Colonic mucosa (tissue), 4 donors: ENCODE results near the gene ADGRB3. TPM values are rescaled to one million over a fixed set of nuclear protein-coding genes. Genes with fewer than 3 reads are reported as not detected.

ENCODE experiments used
- DNase-seq: peaks from one replicate; pipeline ENCODE4 v3.0.0-alpha.2; 2020
- H3K27ac ChIP-seq: fragments of 200-600 bp; one replicate; pipeline ENCODE4 v1.8.0; 2021
- H3K27me3 ChIP-seq: fragments of 200-600 bp; one replicate; pipeline ENCODE4 v1.8.0; 2021
- H3K36me3 ChIP-seq: fragments of 200-600 bp; one replicate; pipeline ENCODE4 v1.8.0; 2021
- H3K4me1 ChIP-seq: fragments of 200-600 bp; one replicate; pipeline ENCODE4 v1.8.0; 2021; ENCODE audit warnings: mild to moderate bottlenecking
- H3K4me3 ChIP-seq: fragments of 200-600 bp; one replicate; pipeline ENCODE4 v1.8.0; 2021
- H3K9ac ChIP-seq, 2 donors: one replicate each; pipeline ENCODE4 v1.7.0; 2013; ENCODE audit warnings: control low read depth in 2 of 2, low read depth in 2 of 2, low read length in 2 of 2
- H3K9me3 ChIP-seq: fragments of 200-600 bp; one replicate; pipeline ENCODE4 v1.8.0; 2021
- CTCF ChIP-seq: fragments of 200-600 bp; IDR thresholded peaks from one replicate; pipeline ENCODE4 v1.8.0; 2022; ENCODE audit warnings: antibody characterized with exemption, mild to moderate bottlenecking
- intact Hi-C: fragments of 100-400 bp; cut with DNase I; formaldehyde crosslinking; loops from one replicate; pipeline ENCODE4 v1.14.1; 2022
- total RNA-seq, 2 donors: library from RNA; stranded (reverse); fragmentation: NEBNext Ultra II Directional in 1 of 2; extraction: Animal tissue kit (Norgen Biotek cat#: 25700) in 1 of 2; gene quantifications; one replicate each; pipeline ENCODE4 v1.2.1, GENCODE V29; 2021
- donor health status: healthy.
- donor health status: DM: no; HTN: no; CAD: no.
- donor health status: DM: no; HTN: no; CAD: no.

Gene ADGRB3
- total RNA-seq, 2 donors from 2014 or later: 0.42 to 0.98 TPM

- Histone ChIP-seq H3K27me3 (no peaks in the 10 kb centered on the region), H3K9me3 (no peaks in the 10 kb centered on the region), H3K36me3 (no peaks in the 10 kb centered on the region), H3K27ac (no peak overlapping the region), H3K4me3 (no peak overlapping the region), H3K9ac (no peak overlapping the region), H3K4me1 (no peaks in the 10 kb centered on the region)
- TF ChIP-seq CTCF: no peak
- DNase-seq: no peak
- intact Hi-C loops: no loop called here
Measured at GRCh38 chr6:69390125-69390524, 755.0 kb downstream of the ADGRB3 start.

DNA sequence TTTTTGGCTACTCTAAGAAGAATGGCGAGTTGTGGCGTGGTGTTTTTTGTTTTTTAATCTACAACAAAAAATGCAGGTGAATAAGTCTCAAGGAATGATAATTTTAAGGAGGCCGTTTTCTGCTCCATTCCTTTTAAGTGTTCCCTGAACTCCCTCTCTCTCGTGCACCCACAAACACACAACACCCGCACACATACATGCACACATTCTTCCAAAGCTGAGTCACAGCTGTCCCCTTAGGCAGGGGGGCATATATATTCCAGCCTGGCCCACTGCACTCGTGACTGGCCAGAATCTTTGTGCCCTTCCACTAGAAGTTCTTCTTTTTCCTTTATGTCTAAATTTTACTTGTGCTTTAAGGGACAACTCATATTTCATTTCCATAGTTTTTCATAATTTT, 756.0 kb downstream of the ADGRB3 start:
- Histone ChIP-seq H3K9me3 (no peaks in the 10 kb centered on the region), H3K4me1 (no peaks in the 10 kb centered on the region), H3K9ac (no peak overlapping the region), H3K36me3 (no peaks in the 10 kb centered on the region), H3K27ac (no peak overlapping the region), H3K4me3 (no peak overlapping the region), H3K27me3 (no peaks in the 10 kb centered on the region)
- intact Hi-C loops: no loop called here
- no peak for DNase-seq
- TF ChIP-seq CTCF: no peak

DNA sequence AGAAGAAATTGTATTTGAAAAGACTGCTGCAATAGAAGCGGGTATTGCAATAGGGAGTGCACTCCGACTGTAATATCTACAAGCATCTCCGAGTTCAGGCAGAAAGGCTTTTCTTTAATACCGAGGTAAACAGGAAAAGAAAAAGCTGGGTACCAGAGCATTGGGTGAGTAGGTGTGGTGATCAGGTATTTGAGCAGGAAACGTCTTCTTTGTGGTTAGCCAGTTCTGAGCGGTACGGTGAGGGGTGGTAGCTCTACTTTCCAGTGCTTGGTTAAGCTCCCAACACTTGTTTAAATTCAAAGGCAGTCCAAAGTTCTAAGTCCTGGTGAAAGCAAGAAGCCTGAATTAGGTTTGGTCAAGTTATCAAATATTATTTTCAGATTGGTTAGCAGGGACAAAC, 757.7 kb downstream of the ADGRB3 start:
- no peaks in the 10 kb centered on the region for H3K9me3 ChIP-seq
- no peaks in the 10 kb centered on the region for H3K27me3 ChIP-seq
- no peak overlapping the region for H3K9ac ChIP-seq
- no peak overlapping the region for H3K4me3 ChIP-seq
- H3K4me1 ChIP-seq: no peaks in the 10 kb centered on the region
- no peak for DNase-seq
- H3K36me3 ChIP-seq: no peaks in the 10 kb centered on the region
- TF ChIP-seq CTCF: no peak
- intact Hi-C loops: no loop called here
- no peak overlapping the region for H3K27ac ChIP-seq

DNA sequence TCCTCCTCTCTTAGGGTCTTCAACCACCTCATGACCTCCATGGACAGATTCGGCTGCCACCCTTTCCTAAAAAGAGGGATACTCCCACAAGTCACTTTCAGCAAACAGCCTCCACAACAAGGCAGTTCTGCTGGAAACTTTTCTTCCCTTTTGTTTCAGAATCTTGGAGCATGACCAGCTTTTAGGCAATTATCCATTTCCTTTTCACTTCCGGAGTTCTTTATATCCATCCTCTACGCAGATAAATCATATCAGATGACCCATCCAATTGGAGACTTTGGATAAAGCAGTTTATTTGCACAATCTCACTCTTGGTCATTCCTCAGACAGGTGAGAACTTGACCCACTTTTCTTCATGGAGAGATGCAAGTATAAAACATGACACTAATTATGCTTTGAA, 763.2 kb downstream of the ADGRB3 start:
- H3K27me3 ChIP-seq: no peaks in the 10 kb centered on the region
- H3K4me3 ChIP-seq: no peak overlapping the region
- no peaks in the 10 kb centered on the region for H3K4me1 ChIP-seq
- no peaks in the 10 kb centered on the region for H3K36me3 ChIP-seq
- intact Hi-C loops: no loop called here
- DNase-seq: no peak
- TF ChIP-seq CTCF: no peak
- H3K9me3 ChIP-seq: no peaks in the 10 kb centered on the region
- no peak overlapping the region for H3K27ac ChIP-seq
- no peak overlapping the region for H3K9ac ChIP-seq

GRCh38 chr6:69398729-69399128, 763.6 kb downstream of the ADGRB3 start:
- Histone ChIP-seq H3K27me3 (no peaks in the 10 kb centered on the region), H3K4me3 (no peak overlapping the region), H3K9ac (no peak overlapping the region), H3K36me3 (no peaks in the 10 kb centered on the region), H3K9me3 (no peaks in the 10 kb centered on the region), H3K4me1 (no peaks in the 10 kb centered on the region), H3K27ac (no peak overlapping the region)
- intact Hi-C loops: no loop called here
- no peak for DNase-seq
- no peak for TF ChIP-seq CTCF

- H3K27me3 ChIP-seq: no peaks in the 10 kb centered on the region
- no peak for TF ChIP-seq CTCF
- intact Hi-C loops: no loop called here
Measured at GRCh38 chr6:69408886-69409285, 773.8 kb downstream of the ADGRB3 start.

More at GRCh38 chr6:69408886-69409285, 773.8 kb downstream of the ADGRB3 start:
- Histone ChIP-seq H3K36me3 (no peaks in the 10 kb centered on the region), H3K9me3 (no peaks in the 10 kb centered on the region), H3K4me3 (no peak overlapping the region), H3K4me1 (no peaks in the 10 kb centered on the region), H3K27ac (no peak overlapping the region), H3K9ac (no peak overlapping the region)
- DNase-seq: no peak
